SK-N-SH treated with all-trans-retinoic acid at 6 μM for 48 hours (cell line): ENCODE data around the gene EPHB3.

Experiments used
- ATAC-seq: fragments of 200-7000 bp; cut with Tn5 transposase; 3 replicates; pipeline ENCODE4 v1.9.1; 2020; ENCODE audit warnings: mild to moderate bottlenecking, moderate library complexity
- ARNTL ChIP-seq: fragments of 450-650 bp; formaldehyde crosslinking; IDR thresholded peaks from 2 replicates; pipeline ENCODE4 v1.5.0; 2020; ENCODE audit warnings: low read depth, mild to moderate bottlenecking, moderate library complexity, borderline replicate concordance
- BACH2 ChIP-seq: fragments of 250-450 bp; sonication (Bioruptor Pico); IDR thresholded peaks from 2 replicates; pipeline ENCODE4 v1.9.0; 2021; ENCODE audit warnings: mild to moderate bottlenecking, borderline replicate concordance
- CSDC2 ChIP-seq: fragments of 250-450 bp; sonication (Bioruptor Pico); IDR thresholded peaks from 2 replicates; pipeline ENCODE4 v1.5.0; 2020; ENCODE audit warnings: mild to moderate bottlenecking, moderate library complexity
- ESRRG ChIP-seq: fragments of 250-450 bp; sonication (Bioruptor Pico); IDR thresholded peaks from 2 replicates; pipeline ENCODE4 v1.6.1; 2021; ENCODE audit warnings: mild to moderate bottlenecking
- GLIS3 ChIP-seq: fragments of 250-450 bp; sonication (Bioruptor Pico); IDR thresholded peaks from 2 replicates; pipeline ENCODE4 v1.5.0; 2020; ENCODE audit warnings: mild to moderate bottlenecking, moderate library complexity
- ISL1 ChIP-seq: fragments of 250-450 bp; sonication (Bioruptor Pico); IDR thresholded peaks from 2 replicates; pipeline ENCODE4 v2.1.2; 2022; ENCODE audit warnings: mild to moderate bottlenecking, moderate library complexity
- OSR1 ChIP-seq: fragments of 250-450 bp; sonication (Bioruptor Pico); IDR thresholded peaks from 2 replicates; pipeline ENCODE4 v1.8.0; 2022; ENCODE audit warnings: moderate library complexity, mild to moderate bottlenecking, inconsistent platforms
- PPARA ChIP-seq: fragments of 250-450 bp; sonication (Bioruptor Pico); IDR thresholded peaks from 2 replicates; pipeline ENCODE4 v1.5.0; 2020; ENCODE audit warnings: mild to moderate bottlenecking, borderline replicate concordance
- RARB ChIP-seq: fragments of 250-450 bp; sonication (Bioruptor Pico); IDR thresholded peaks from 2 replicates; pipeline ENCODE4 v1.8.0; 2021; ENCODE audit warnings: mild to moderate bottlenecking, moderate library complexity
- SNAI2 ChIP-seq: fragments of 250-450 bp; sonication (Bioruptor Pico); IDR thresholded peaks from 2 replicates; pipeline ENCODE4 v1.5.0; 2020; ENCODE audit warnings: mild to moderate bottlenecking, moderate library complexity
- TCF4 ChIP-seq: fragments of 250-450 bp; sonication (Bioruptor Pico); IDR thresholded peaks from 2 replicates; pipeline ENCODE4 v1.8.0; 2021; ENCODE audit warnings: mild to moderate bottlenecking, moderate library complexity, borderline replicate concordance
- ZC3H10 ChIP-seq: fragments of 250-450 bp; sonication (Bioruptor Pico); IDR thresholded peaks from 2 replicates; pipeline ENCODE4 v1.5.1; 2021; ENCODE audit warnings: mild to moderate bottlenecking, moderate library complexity
- ZFP3 ChIP-seq: fragments of 250-450 bp; sonication (Bioruptor Pico); IDR thresholded peaks from 2 replicates; pipeline ENCODE4 v1.5.0; 2020; ENCODE audit warnings: mild to moderate bottlenecking, moderate library complexity
- ZFP30 ChIP-seq: fragments of 450-650 bp; formaldehyde crosslinking; IDR thresholded peaks from 2 replicates; pipeline ENCODE4 v1.5.0; 2022; ENCODE audit warnings: mild to moderate bottlenecking, moderate library complexity
- ZNF565 ChIP-seq: fragments of 450-650 bp; formaldehyde crosslinking; conservative IDR thresholded peaks from 2 replicates; pipeline ENCODE4 v1.5.0; 2020; ENCODE audit warnings: low read depth, mild to moderate bottlenecking, moderate library complexity
- ZNF70 ChIP-seq: fragments of 450-650 bp; formaldehyde crosslinking; IDR thresholded peaks from 2 replicates; pipeline ENCODE4 v1.5.0; 2020; ENCODE audit warnings: mild to moderate bottlenecking, moderate library complexity
- TF ChIP-seq, protein P1 (sequence below): fragments of 250-450 bp; sonication (Bioruptor Pico); IDR thresholded peaks from 2 replicates; pipeline ENCODE4 v1.5.1; 2020; ENCODE audit warnings: low read depth, mild to moderate bottlenecking, moderate library complexity
- TF ChIP-seq, protein P2 (sequence below): fragments of 250-450 bp; sonication (Bioruptor Pico); IDR thresholded peaks from 2 replicates; pipeline ENCODE4 v1.8.0; 2020; ENCODE audit warnings: mild to moderate bottlenecking, moderate library complexity, borderline replicate concordance
- TF ChIP-seq, protein P3 (sequence below): fragments of 250-450 bp; sonication (Bioruptor Pico); IDR thresholded peaks from 2 replicates; pipeline ENCODE4 v1.5.1; 2021; ENCODE audit warnings: mild to moderate bottlenecking, moderate library complexity
- TF ChIP-seq, protein P4 (sequence below): fragments of 250-450 bp; sonication (Bioruptor Pico); IDR thresholded peaks from 2 replicates; pipeline ENCODE4 v1.5.0; 2020; ENCODE audit warnings: mild to moderate bottlenecking, moderate library complexity

Gene EPHB3

DNA sequence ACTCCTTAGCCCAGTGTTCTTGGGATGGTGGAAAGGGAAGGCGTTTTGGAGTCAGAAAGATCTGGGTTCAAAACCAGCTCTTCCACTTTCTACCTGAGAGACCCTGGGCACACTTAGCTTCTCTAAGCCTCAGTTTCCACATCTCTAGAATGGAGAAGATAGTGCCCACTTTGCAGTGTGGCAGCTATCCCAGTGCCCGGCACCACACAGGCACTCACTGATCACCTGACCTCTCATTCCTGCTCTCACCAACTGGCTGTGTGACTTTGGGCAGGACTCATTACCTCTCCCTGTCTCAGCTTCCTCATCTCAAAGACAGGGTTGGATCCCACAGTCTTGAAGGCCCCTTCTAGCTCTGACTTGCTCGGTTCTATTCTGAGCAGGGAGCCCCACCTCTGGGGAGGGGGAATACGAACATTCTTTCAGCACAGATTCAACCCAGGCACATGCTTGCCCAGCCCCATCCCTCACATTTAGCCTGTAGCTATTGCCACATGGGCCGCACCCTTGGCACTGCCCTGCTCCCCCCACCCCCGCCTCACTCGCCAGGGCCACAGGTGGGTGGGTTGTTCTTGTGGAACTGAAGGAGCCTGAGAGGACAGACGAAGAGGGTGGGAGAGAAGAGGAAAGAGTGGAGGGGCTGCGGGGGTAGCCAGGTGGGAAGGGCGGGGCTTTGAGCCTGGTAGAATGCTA is 39.2 kb downstream of the EPHB3 start (continued):
- no peak for TF ChIP-seq RARB
- TF ChIP-seq ZFP3 (CRISPR knock-in tag), result no peak
- TF ChIP-seq, protein P1, sequence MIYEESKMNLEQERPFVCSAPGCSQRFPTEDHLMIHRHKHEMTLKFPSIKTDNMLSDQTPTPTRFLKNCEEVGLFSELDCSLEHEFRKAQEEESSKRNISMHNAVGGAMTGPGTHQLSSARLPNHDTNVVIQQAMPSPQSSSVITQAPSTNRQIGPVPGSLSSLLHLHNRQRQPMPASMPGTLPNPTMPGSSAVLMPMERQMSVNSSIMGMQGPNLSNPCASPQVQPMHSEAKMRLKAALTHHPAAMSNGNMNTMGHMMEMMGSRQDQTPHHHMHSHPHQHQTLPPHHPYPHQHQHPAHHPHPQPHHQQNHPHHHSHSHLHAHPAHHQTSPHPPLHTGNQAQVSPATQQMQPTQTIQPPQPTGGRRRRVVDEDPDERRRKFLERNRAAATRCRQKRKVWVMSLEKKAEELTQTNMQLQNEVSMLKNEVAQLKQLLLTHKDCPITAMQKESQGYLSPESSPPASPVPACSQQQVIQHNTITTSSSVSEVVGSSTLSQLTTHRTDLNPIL (CRISPR knock-in tag), result no peak
- no peak for TF ChIP-seq ZNF565
- TF ChIP-seq, all 23 proteins: peak for 0

DNA sequence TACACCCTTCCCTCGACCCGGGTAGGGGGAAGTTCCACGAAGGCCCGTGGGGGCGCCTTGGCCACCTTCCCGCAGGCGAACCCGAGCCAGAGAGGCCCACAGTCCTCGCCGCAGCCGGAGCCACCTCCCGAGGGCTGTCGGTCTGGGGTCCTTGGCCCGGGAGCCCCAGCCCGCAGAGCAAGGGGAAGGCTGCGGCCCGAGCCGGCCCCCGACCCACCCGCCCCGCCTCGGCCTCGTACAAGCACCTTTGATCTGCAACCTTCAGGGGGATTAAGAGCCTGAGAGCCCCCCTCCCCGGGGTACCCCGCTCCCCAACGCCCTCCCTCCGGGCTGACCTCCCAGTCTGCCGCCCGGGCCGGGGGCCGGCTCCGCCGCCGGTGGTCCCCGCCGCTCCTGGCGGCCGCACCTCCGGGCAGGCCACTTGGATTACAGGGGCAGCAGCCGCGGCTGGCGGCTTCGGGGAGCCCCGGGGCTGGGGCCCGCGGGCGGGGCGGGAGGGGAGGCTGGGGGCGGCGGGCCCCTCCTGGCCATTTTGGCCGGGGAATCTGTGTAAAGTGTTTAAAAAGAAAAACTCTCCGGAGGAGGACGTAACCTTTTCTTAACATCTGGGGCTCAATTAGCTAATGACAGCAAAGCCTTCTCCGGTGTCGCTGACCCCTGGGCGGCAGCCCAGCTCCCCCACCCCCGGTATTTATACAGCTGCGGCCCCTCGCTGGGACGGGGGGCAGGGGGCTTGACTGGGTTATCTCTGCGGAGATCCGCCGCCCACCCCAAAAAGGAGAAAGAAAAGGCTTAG is 40.2 kb downstream of the EPHB3 start:
- ATAC-seq, result no peak
- TF ChIP-seq, protein P2, sequence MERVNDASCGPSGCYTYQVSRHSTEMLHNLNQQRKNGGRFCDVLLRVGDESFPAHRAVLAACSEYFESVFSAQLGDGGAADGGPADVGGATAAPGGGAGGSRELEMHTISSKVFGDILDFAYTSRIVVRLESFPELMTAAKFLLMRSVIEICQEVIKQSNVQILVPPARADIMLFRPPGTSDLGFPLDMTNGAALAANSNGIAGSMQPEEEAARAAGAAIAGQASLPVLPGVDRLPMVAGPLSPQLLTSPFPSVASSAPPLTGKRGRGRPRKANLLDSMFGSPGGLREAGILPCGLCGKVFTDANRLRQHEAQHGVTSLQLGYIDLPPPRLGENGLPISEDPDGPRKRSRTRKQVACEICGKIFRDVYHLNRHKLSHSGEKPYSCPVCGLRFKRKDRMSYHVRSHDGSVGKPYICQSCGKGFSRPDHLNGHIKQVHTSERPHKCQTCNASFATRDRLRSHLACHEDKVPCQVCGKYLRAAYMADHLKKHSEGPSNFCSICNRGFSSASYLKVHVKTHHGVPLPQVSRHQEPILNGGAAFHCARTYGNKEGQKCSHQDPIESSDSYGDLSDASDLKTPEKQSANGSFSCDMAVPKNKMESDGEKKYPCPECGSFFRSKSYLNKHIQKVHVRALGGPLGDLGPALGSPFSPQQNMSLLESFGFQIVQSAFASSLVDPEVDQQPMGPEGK (CRISPR knock-in tag), result no peak
- TF ChIP-seq ZC3H10 (no peak), PPARA (CRISPR knock-in tag) (no peak), ISL1 (CRISPR knock-in tag) (no peak), ESRRG (CRISPR knock-in tag) (no peak), ZNF70 (CRISPR knock-in tag) (no peak), OSR1 (CRISPR knock-in tag) (no peak), TCF4 (no peak), ZFP3 (CRISPR knock-in tag) (no peak)

DNA sequence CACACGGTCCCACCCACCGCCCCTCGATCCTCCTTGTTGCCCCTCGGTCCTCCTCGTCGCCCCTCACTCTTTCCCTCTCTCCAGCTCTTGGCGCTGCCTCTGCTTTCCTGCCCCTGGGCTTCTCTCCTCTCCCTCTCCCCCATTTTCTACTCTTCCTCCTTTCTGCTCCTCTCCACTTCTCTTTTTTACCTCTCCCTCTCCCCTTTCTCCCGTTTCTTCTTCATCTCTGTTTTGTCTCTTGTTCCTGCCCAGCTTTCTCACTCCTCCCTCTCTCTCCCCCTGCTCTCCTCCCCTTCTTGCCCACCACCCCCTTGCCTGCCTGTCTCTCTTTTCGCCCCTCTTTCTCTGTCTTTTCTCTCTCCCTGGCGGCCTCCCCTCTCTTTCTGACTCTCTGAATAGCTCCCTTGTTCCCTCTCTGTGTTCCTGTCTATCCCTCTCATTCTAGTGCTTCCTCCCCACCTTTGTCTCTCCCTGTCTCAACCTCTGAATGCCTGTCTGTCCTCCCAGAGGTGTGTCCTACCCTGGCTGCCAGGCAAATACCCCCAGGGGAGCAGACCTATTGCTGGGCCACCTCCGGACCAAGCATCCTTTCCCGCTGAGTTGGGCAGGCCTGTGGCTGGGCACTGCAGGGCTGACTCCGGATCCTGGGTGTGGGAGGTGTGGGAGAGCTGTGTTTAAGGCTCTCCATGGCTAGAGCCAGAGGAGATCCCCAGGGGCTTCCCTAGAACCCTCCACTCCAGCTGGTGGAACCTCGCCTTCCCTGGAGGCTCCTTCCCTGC is 41.0 kb downstream of the EPHB3 start:
- TF ChIP-seq, protein P2 (CRISPR knock-in tag), result no peak
- TF ChIP-seq SNAI2 (CRISPR knock-in tag) (no peak), ARNTL (no peak), ZFP3 (CRISPR knock-in tag) (no peak), ZNF70 (CRISPR knock-in tag) (no peak), ESRRG (CRISPR knock-in tag) (no peak), ZFP30 (CRISPR knock-in tag) (no peak), ISL1 (CRISPR knock-in tag) (no peak), OSR1 (CRISPR knock-in tag) (no peak), BACH2 (CRISPR knock-in tag) (no peak), ZNF565 (no peak), RARB (no peak), GLIS3 (CRISPR knock-in tag) (no peak), PPARA (CRISPR knock-in tag) (no peak), TCF4 (no peak), CSDC2 (CRISPR knock-in tag) (no peak)
- TF ChIP-seq, protein P1 (CRISPR knock-in tag), result no peak
- TF ChIP-seq, protein P3, sequence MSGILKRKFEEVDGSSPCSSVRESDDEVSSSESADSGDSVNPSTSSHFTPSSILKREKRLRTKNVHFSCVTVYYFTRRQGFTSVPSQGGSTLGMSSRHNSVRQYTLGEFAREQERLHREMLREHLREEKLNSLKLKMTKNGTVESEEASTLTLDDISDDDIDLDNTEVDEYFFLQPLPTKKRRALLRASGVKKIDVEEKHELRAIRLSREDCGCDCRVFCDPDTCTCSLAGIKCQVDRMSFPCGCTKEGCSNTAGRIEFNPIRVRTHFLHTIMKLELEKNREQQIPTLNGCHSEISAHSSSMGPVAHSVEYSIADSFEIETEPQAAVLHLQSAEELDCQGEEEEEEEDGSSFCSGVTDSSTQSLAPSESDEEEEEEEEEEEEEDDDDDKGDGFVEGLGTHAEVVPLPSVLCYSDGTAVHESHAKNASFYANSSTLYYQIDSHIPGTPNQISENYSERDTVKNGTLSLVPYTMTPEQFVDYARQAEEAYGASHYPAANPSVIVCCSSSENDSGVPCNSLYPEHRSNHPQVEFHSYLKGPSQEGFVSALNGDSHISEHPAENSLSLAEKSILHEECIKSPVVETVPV, result no peak
- TF ChIP-seq, protein P4, sequence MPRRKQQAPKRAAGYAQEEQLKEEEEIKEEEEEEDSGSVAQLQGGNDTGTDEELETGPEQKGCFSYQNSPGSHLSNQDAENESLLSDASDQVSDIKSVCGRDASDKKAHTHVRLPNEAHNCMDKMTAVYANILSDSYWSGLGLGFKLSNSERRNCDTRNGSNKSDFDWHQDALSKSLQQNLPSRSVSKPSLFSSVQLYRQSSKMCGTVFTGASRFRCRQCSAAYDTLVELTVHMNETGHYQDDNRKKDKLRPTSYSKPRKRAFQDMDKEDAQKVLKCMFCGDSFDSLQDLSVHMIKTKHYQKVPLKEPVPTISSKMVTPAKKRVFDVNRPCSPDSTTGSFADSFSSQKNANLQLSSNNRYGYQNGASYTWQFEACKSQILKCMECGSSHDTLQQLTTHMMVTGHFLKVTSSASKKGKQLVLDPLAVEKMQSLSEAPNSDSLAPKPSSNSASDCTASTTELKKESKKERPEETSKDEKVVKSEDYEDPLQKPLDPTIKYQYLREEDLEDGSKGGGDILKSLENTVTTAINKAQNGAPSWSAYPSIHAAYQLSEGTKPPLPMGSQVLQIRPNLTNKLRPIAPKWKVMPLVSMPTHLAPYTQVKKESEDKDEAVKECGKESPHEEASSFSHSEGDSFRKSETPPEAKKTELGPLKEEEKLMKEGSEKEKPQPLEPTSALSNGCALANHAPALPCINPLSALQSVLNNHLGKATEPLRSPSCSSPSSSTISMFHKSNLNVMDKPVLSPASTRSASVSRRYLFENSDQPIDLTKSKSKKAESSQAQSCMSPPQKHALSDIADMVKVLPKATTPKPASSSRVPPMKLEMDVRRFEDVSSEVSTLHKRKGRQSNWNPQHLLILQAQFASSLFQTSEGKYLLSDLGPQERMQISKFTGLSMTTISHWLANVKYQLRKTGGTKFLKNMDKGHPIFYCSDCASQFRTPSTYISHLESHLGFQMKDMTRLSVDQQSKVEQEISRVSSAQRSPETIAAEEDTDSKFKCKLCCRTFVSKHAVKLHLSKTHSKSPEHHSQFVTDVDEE (CRISPR knock-in tag), result no peak
- TF ChIP-seq, all 23 proteins: peak for 0
- ATAC-seq, result peak; percentile 18; the same call in 2 of the 3 replicates
